Measurements from ENCODE around the gene LEFTY2.

DNA sequence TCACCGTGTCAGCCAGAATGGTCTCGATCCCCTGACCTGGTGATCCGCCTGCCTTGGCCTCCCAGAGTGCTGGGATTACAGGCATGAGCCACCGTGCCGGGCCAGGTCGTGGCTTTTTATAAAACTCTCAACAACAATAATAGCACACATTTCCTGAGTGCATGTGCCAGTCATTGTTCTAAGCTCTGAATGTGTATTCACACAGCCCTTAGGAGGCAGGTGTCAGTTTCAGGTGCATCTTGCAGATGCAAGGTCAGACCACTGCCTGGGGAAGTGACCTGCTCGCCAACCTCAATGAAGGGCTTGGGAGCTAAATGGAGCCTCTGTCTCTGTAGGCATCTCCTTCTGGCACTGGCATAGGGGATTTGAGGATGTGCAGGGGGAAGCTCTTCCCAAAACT lies 1.6 kb upstream of the LEFTY2 start:
- TF ChIP-seq, protein P1, sequence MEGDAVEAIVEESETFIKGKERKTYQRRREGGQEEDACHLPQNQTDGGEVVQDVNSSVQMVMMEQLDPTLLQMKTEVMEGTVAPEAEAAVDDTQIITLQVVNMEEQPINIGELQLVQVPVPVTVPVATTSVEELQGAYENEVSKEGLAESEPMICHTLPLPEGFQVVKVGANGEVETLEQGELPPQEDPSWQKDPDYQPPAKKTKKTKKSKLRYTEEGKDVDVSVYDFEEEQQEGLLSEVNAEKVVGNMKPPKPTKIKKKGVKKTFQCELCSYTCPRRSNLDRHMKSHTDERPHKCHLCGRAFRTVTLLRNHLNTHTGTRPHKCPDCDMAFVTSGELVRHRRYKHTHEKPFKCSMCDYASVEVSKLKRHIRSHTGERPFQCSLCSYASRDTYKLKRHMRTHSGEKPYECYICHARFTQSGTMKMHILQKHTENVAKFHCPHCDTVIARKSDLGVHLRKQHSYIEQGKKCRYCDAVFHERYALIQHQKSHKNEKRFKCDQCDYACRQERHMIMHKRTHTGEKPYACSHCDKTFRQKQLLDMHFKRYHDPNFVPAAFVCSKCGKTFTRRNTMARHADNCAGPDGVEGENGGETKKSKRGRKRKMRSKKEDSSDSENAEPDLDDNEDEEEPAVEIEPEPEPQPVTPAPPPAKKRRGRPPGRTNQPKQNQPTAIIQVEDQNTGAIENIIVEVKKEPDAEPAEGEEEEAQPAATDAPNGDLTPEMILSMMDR (IDR thresholded peaks at IDR 0.05; ENCODE audit: insufficient read depth, low read length, poor library complexity, severe bottlenecking): no peak
- no peak for TF ChIP-seq EZH2phosphoT487 (conservative IDR thresholded peaks at IDR 0.05; ENCODE audit: low read length)

Measured in SU-DHL-6 (cell line).